HCT116 (cell line): ENCODE data around the gene SRP9. TPM values are rescaled to one million over a fixed set of nuclear protein-coding genes. Genes with fewer than 3 reads are reported as not detected.

Source experiments
- ATAC-seq: fragments of 200-7000 bp; cut with Tn5 transposase; 2 replicates; pipeline ENCODE4 v1.9.1; 2020; ENCODE audit warnings: mild to moderate bottlenecking, moderate library complexity
- BruUV-seq: library from RNA; stranded (reverse); fragments of 400-500 nt; replicated peaks from 2 replicates; lab custom pipeline; 2021; lab: Mats Ljungman, UMichigan
- CTCF ChIA-PET: fragments of 300-600 bp; sonication (Branson Sonifier 250); formaldehyde crosslinking; loops from one replicate; lab custom pipeline; 2021; ENCODE audit warnings: antibody characterized with exemption; lab: Charles Lee
- POLR2A ChIA-PET: fragments of 300-600, 350-600 bp; sonication (Branson Sonifier 250); formaldehyde crosslinking; loops from one replicate; lab custom pipeline; 2021; ENCODE audit warnings: antibody characterized with exemption; lab: Charles Lee
- RAD21 ChIA-PET, 2 experiments: fragments of 300-600 bp; sonication (Branson Sonifier 250); formaldehyde crosslinking; loops; one replicate each; lab custom pipeline; 2023; ENCODE audit warnings: low total read pairs in 2 of 2; ENCODE audit not compliant: uncharacterized antibody in 2 of 2, unreplicated experiment in 2 of 2, low non-redundant PET in 1 of 2; lab: Charles Lee
- DNase-seq: peaks from one replicate; pipeline ENCODE4 v3.0.0-alpha.2; 2010; ENCODE audit warnings: low read depth, low spot score
- H2AFZ ChIP-seq: fragments of 200-600 bp; shearing (Covaris generic), sonication (generic); 2 replicates; pipeline ENCODE4 v1.6.1; 2017; ENCODE audit warnings: low read depth, mixed run types, mixed read lengths, antibody characterized with exemption, low read length; ENCODE audit not compliant: poor library complexity, severe bottlenecking
- H3K27ac ChIP-seq: 2 replicates; pipeline ENCODE4 v1.5.1; 2012; ENCODE audit warnings: low read depth, low read length
- H3K27me3 ChIP-seq: fragments of 200-600 bp; sonication (generic); 2 replicates; pipeline ENCODE4 v1.6.1; 2016; ENCODE audit warnings: mixed run types, low read length, mixed read lengths; ENCODE audit not compliant: insufficient read depth
- H3K36me3 ChIP-seq, 2 experiments: fragments of 200-500 bp in 1 of 2; fragments of 200-600 bp in 1 of 2; sonication (Bioruptor generic) in 1 of 2; sonication (generic) in 1 of 2; 2 replicates each; pipeline versions ENCODE4 v1.5.1 to v1.6.1; 2014 to 2016; ENCODE audit warnings: low read length in 2 of 2, inconsistent platforms in 1 of 2, mixed read lengths in 1 of 2, mixed run types in 1 of 2; ENCODE audit not compliant: insufficient read depth in 2 of 2, control insufficient read depth in 1 of 2
- H3K4me1 ChIP-seq, 2 experiments: fragments of 200-600 bp in 1 of 2; sonication (generic) in 1 of 2; 2 replicates each; pipeline versions ENCODE4 v1.5.1 to v1.6.1; 2012 to 2017; ENCODE audit warnings: low read length in 2 of 2, inconsistent platforms in 1 of 2, mild to moderate bottlenecking in 1 of 2, mixed read lengths in 1 of 2, mixed run types in 1 of 2, moderate library complexity in 1 of 2; ENCODE audit not compliant: insufficient read depth in 2 of 2, control insufficient read depth in 1 of 2
- H3K4me2 ChIP-seq: fragments of 200-600 bp; sonication (generic); 2 replicates; pipeline ENCODE4 v1.6.1; 2017; ENCODE audit warnings: mixed run types, low read length, mixed read lengths
- H3K4me3 ChIP-seq, 2 experiments: fragments of 200-600 bp in 1 of 2; sonication (generic) in 1 of 2; replicated peaks in 1 of 2; 2 replicates each; pipeline ENCODE4 v1.5.1; 2011 to 2016; ENCODE audit warnings: low read length in 2 of 2, control low read depth in 1 of 2, low read depth in 1 of 2, mild to moderate bottlenecking in 1 of 2, mixed read lengths in 1 of 2, mixed run types in 1 of 2
- H3K79me2 ChIP-seq: fragments of 200-600 bp; sonication (generic); 2 replicates; pipeline ENCODE4 v1.6.1; 2017; ENCODE audit warnings: mild to moderate bottlenecking, mixed run types, low read length, moderate library complexity, mixed read lengths; ENCODE audit not compliant: insufficient read depth
- H3K9ac ChIP-seq: fragments of 200-600 bp; sonication (generic); 2 replicates; pipeline ENCODE4 v1.6.1; 2016; ENCODE audit warnings: low read length, mixed read lengths
- H3K9me2 ChIP-seq: fragments of 200-600 bp; sonication (generic), shearing (Covaris generic); 2 replicates; pipeline ENCODE4 v1.6.1; 2017; ENCODE audit warnings: mixed run types, mild to moderate bottlenecking, moderate library complexity; ENCODE audit not compliant: insufficient read depth
- H3K9me3 ChIP-seq, 2 experiments: fragments of 200-500 bp in 1 of 2; fragments of 200-600 bp in 1 of 2; sonication (Bioruptor generic) in 1 of 2; sonication (generic) in 1 of 2; 2 replicates each; pipeline ENCODE4 v1.6.1; 2014 to 2017; ENCODE audit warnings: low read length in 2 of 2, mixed read lengths in 2 of 2, inconsistent platforms in 1 of 2, low read depth in 1 of 2, mild to moderate bottlenecking in 1 of 2, mixed run types in 1 of 2, moderate library complexity in 1 of 2; ENCODE audit not compliant: control insufficient read depth in 1 of 2, insufficient read depth in 1 of 2
- H4K20me1 ChIP-seq: fragments of 200-600 bp; sonication (generic), shearing (Covaris generic); 2 replicates; pipeline ENCODE4 v1.6.1; 2017; ENCODE audit warnings: mixed run types, mild to moderate bottlenecking, moderate library complexity; ENCODE audit not compliant: insufficient read depth
- CBX3 ChIP-seq: IDR thresholded peaks from 2 replicates; pipeline ENCODE4 v1.6.1; 2012; ENCODE audit warnings: low read depth
- EGR1 ChIP-seq: IDR thresholded peaks from 2 replicates; pipeline ENCODE4 v1.6.1; 2012; ENCODE audit warnings: low read depth
- EZH2phosphoT487 ChIP-seq: fragments of 200-600 bp; IDR thresholded peaks from 2 replicates; pipeline ENCODE4 v1.6.1; 2018; ENCODE audit warnings: antibody characterized with exemption, borderline replicate concordance
- ZNF274 ChIP-seq: fragments of 200-500 bp; sonication (Bioruptor generic); IDR thresholded peaks from 2 replicates; pipeline ENCODE4 v1.6.1; 2014; ENCODE audit warnings: mild to moderate bottlenecking, low read depth, low read length, inconsistent platforms
- intact Hi-C: fragments of 100-400 bp; cut with micrococcal nuclease; formaldehyde crosslinking; loops from 2 replicates; pipeline ENCODE4 v1.10.0; 2022
- total RNA-seq: library from RNA; stranded (reverse); gene quantifications from one replicate; pipeline ENCODE4 v1.2.1, GENCODE V29; 2021; ENCODE audit not compliant: unreplicated experiment
- TF ChIP-seq, protein P1 (sequence below): IDR thresholded peaks from 2 replicates; pipeline ENCODE4 v1.6.1; 2012; ENCODE audit warnings: low read depth

The SRP9 gene
- total RNA-seq, 1 experiment from 2014 or later: 220 TPM

- POLR2A ChIA-PET: no interaction called here
- H3K4me2 ChIP-seq: no peak overlapping the region
- TF ChIP-seq ZNF274: no peak
- TF ChIP-seq CBX3: no peak
- no peak for TF ChIP-seq EGR1
- TF ChIP-seq, protein P1, sequence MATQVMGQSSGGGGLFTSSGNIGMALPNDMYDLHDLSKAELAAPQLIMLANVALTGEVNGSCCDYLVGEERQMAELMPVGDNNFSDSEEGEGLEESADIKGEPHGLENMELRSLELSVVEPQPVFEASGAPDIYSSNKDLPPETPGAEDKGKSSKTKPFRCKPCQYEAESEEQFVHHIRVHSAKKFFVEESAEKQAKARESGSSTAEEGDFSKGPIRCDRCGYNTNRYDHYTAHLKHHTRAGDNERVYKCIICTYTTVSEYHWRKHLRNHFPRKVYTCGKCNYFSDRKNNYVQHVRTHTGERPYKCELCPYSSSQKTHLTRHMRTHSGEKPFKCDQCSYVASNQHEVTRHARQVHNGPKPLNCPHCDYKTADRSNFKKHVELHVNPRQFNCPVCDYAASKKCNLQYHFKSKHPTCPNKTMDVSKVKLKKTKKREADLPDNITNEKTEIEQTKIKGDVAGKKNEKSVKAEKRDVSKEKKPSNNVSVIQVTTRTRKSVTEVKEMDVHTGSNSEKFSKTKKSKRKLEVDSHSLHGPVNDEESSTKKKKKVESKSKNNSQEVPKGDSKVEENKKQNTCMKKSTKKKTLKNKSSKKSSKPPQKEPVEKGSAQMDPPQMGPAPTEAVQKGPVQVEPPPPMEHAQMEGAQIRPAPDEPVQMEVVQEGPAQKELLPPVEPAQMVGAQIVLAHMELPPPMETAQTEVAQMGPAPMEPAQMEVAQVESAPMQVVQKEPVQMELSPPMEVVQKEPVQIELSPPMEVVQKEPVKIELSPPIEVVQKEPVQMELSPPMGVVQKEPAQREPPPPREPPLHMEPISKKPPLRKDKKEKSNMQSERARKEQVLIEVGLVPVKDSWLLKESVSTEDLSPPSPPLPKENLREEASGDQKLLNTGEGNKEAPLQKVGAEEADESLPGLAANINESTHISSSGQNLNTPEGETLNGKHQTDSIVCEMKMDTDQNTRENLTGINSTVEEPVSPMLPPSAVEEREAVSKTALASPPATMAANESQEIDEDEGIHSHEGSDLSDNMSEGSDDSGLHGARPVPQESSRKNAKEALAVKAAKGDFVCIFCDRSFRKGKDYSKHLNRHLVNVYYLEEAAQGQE: no peak
- TF ChIP-seq EZH2phosphoT487: no peak
- TF ChIP-seq, all 23 proteins: peak for 0
- no peaks in the 10 kb centered on the region for H4K20me1 ChIP-seq
- H2AFZ ChIP-seq: no peak overlapping the region
- H3K4me3 ChIP-seq: no peak overlapping the region
- peaks cover 11 to 27% of the 10 kb centered on the region in 2 experiments; a peak in 3 of 4 replicates for H3K4me1 ChIP-seq
- no peak overlapping the region for H3K27ac ChIP-seq
- BruUV-seq: no TSS peak
- peaks cover 37% of the 10 kb centered on the region for H3K79me2 ChIP-seq
- intact Hi-C loops: loop anchor here (2.0 to 10.0 kb wide), 3 partner anchors 109 to 201 kb away; partner anchors contain the start of genes LEFTY1 and TMEM63A
- H3K36me3 ChIP-seq: peaks cover 3 to 5% of the 10 kb centered on the region in 2 experiments; a peak in 1 of 4 replicates
- ChIA-PET RAD21 (no interaction called here), CTCF (interaction anchor here (1.0 kb wide), 1 partner anchor 107 kb away, joined by 4 read pairs; no protein-coding TSS in a partner anchor)
- no peaks in the 10 kb centered on the region for H3K9me3 ChIP-seq
- H3K9me2 ChIP-seq: no peaks in the 10 kb centered on the region
- H3K27me3 ChIP-seq: no peaks in the 10 kb centered on the region
- ATAC-seq (no peak), DNase-seq (no peak)
- H3K9ac ChIP-seq: no peak overlapping the region
Measured at GRCh38 chr1:225776294-225776693, 1.3 kb upstream of the SRP9 start.
